GM19240 (cell line): ENCODE results near the gene C2CD5.
"Not testable (repeated sequence)": the region's sequence is repeated elsewhere in the genome, so short reads cannot be mapped to it uniquely, and the experiment has no call there.

ENCODE experiments used
- DNase-seq: peaks from one replicate; pipeline ENCODE4 v3.0.0; 2011; ENCODE audit warnings: low spot score; ENCODE audit not compliant: insufficient read length

C2CD5 gene

GRCh38 chr12:22477166-22477893 lies 67.0 kb downstream of the C2CD5 start:
- DNase-seq, result no peak

GRCh38 chr12:22476133-22476532 lies 68.2 kb downstream of the C2CD5 start:
- no peak for DNase-seq

- DNase-seq, result no peak
Observed at GRCh38 chr12:22474970-22475720, 69.2 kb downstream of the C2CD5 start.

- DNase-seq, result no peak
Observed at GRCh38 chr12:22473212-22473611, 71.1 kb downstream of the C2CD5 start.

GRCh38 chr12:22467190-22467589 lies 77.2 kb downstream of the C2CD5 start:
- DNase-seq, result no peak

- DNase-seq, result no peak
Observed at GRCh38 chr12:22463306-22463705, 81.0 kb downstream of the C2CD5 start.

GRCh38 chr12:22461786-22462185 lies 82.6 kb downstream of the C2CD5 start:
- no peak for DNase-seq

GRCh38 chr12:22459838-22460490 lies 84.4 kb downstream of the C2CD5 start:
- DNase-seq, result no peak

GRCh38 chr12:22458298-22458937 lies 85.9 kb downstream of the C2CD5 start:
- no peak for DNase-seq

- DNase-seq, result no peak
Observed at GRCh38 chr12:22457085-22457484, 87.3 kb downstream of the C2CD5 start.

GRCh38 chr12:22453511-22453910 lies 90.8 kb downstream of the C2CD5 start:
- no peak for DNase-seq

- DNase-seq, result no peak
Observed at GRCh38 chr12:22447223-22447622, 97.1 kb downstream of the C2CD5 start.

GRCh38 chr12:22444317-22444665 lies 100.1 kb downstream of the C2CD5 start:
- DNase-seq, result not testable (repeated sequence)

GRCh38 chr12:22443379-22444316 lies 100.7 kb downstream of the C2CD5 start:
- DNase-seq, result peak; percentile 36

- DNase-seq, result no peak
Observed at GRCh38 chr12:22437031-22437806, 107.1 kb downstream of the C2CD5 start.

- DNase-seq, result no peak
Observed at GRCh38 chr12:22435583-22435982, 108.8 kb downstream of the C2CD5 start.

GRCh38 chr12:22431693-22432251 lies 112.6 kb downstream of the C2CD5 start:
- no peak for DNase-seq

GRCh38 chr12:22416801-22417200 lies 127.5 kb downstream of the C2CD5 start:
- no peak for DNase-seq
